NCI-H526 treated with DMSO at 0.1 percent for 48 hours (cell line): ENCODE data around the gene PSTPIP1.

ENCODE experiments used
- DNase-seq: peaks from one replicate; lab custom pipeline; 2025; lab: John Stamatoyannopoulos, UW

PSTPIP1 gene

GRCh38 chr15:77042955-77043920, 48.3 kb downstream of the PSTPIP1 start:
- no peak for DNase-seq

GRCh38 chr15:77044228-77045042, 49.5 kb downstream of the PSTPIP1 start:
- DNase-seq, result no peak

DNA sequence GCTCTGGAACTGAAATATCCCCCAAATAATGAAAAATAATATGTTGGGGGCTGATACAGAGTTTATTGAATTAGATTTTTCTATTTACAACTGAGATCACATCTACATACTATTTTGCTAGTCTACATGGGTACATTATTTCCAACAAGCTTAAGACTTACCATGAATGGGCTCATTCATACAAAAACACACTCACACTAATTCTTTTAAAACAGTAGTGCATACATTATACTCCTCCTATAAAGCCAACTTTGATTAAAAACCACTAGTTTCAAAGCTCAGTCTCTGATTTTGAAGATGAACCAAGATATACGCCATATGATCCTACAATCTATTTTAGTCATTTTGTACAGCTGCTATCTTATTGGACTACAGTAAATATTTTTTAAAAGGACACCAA, 51.1 kb downstream of the PSTPIP1 start:
- no peak for DNase-seq

GRCh38 chr15:77046704-77047412, 51.9 kb downstream of the PSTPIP1 start:
- DNase-seq, result no peak

GRCh38 chr15:77048135-77048876, 53.4 kb downstream of the PSTPIP1 start:
- no peak for DNase-seq

GRCh38 chr15:77052556-77052955, 57.6 kb downstream of the PSTPIP1 start:
- no peak for DNase-seq

DNA sequence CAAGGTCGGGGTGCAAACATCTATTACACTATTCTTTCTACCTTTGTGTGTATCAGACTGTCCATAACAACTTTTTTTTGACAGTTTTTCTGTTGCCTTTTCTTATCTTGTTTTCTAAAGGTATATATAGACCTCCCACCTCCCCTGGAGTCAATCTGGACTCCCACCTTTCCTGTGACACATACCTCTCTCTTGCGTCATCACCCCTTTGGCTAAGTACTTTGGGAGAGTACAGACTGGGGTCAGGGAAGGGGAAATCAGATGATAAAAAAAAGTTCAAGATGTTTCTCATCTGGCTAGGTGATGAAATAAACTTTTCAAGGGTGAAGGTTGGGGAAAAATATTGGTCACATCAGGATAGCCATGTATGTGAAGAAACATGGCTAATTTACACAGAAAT, 58.8 kb downstream of the PSTPIP1 start:
- DNase-seq, result no peak

GRCh38 chr15:77057072-77057471, 62.1 kb downstream of the PSTPIP1 start:
- DNase-seq, result no peak

- DNase-seq, result no peak
These were observed 62.8 kb downstream of the PSTPIP1 start for GRCh38 chr15:77057685-77058084.

DNA sequence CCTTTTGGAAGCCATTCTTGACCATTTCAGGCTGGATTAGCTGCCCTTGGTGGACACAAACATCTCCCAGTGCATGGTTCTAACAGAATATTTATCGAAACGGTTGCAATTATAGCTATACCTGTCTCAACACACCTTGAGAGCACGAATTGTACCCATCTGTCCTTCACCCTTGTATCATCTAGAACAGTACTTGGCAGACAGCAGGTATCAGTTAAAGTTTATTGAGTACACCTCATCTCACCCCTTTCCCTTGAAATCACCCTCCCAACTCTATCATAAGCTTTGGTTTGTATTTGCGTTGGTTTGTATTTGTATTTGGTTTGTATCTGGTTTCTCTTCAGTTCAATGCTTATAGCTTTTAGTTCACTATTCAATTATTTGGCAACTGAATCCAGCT, 63.5 kb downstream of the PSTPIP1 start:
- DNase-seq, result no peak

DNA sequence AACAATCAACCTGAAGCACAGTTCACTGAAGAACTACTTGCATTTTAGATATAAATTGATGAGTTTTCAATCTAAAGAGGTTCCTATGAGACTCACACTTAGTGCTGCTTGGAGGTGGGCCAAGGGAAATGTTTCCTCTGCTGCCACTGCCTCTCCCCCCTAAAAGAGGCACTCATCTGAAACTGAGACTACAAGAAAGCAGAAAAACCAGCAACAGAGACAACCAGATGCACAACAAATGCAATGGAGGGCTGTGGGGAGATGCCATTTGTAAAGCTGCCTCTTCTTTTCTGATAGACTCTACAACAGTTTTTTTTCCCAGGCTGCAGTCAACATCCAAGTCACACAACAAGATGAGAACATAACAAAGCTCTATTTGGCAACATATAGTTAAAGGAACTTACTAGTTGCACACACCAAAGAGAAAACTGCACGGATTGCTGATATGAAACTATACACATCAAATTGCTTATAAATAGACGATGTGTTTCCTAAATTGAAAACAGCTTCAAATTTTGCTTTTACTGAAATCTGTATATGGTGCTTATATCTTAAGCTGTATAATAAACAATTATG, 64.9 kb downstream of the PSTPIP1 start:
- no peak for DNase-seq

GRCh38 chr15:77060546-77060945, 65.6 kb downstream of the PSTPIP1 start:
- no peak for DNase-seq

- DNase-seq, result no peak
These were observed 68.3 kb downstream of the PSTPIP1 start for GRCh38 chr15:77063249-77063648.

- DNase-seq, result no peak
These were observed 69.1 kb downstream of the PSTPIP1 start for GRCh38 chr15:77064063-77064462.

GRCh38 chr15:77064539-77065308, 69.8 kb downstream of the PSTPIP1 start:
- DNase-seq, result no peak

GRCh38 chr15:77066971-77067690, 72.2 kb downstream of the PSTPIP1 start:
- peak; percentile 45 for DNase-seq

DNA sequence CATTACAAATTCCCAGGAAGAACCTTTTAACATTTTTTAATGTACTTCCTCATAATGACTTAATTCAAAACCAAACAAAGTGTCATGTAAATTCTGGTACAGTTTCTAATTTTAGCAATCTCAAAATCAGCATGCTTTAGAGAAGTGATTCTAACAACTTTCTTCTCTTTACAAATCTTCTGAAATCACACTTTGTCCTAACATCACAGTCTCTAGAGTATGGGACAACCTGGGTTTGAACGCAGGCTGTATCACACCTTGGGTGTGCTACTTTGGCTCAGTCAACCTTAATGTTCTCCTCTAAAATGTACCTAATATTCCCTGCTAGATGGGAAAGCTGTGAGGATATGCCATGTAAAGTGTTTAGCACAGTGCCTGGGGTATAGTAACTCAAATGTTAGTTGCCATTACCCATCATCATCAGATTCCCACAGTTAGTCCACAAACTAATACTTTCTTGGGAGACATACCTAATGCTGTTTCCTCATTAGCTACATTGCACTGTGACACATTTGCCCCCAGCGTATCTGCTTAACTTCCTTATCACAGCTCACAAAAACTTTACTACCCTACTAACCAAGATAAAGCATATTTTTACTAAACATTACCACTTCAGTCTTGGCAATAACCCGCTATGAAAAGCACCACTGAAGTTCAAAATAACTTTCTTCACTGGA, 72.9 kb downstream of the PSTPIP1 start:
- no peak for DNase-seq

GRCh38 chr15:77068633-77069032, 73.7 kb downstream of the PSTPIP1 start:
- no peak for DNase-seq

DNA sequence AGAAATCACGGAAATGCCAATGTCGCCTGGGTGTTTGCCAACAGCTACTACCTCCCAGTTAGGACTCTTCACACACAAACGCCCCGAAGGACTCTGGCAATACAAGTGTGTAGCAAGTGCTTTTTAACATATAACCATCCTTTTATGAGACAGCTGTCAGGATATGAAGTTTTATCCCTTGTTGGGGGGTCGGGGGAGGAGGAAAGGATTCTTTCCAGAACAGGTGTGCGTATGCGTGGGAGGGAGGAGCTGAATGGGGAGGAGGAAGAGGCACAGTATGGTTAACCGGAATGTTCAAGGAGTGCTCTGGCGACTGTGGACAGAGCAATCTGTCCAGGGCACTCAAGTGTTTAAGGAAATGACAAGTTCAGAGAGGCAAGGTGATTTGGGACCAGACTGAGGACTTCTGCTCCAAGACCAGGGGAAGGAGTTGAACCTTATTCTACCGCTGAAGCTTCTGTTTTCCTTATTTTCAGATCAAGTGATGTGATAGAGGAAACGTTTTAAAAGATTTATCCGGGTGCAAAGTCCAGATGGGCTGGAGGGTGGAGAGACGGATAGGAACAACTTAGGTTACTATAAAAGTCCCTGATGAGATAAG, 74.7 kb downstream of the PSTPIP1 start:
- peak; percentile 7 for DNase-seq
